Fibroblast of villous mesenchyme (primary cell): ENCODE data around the gene CR2. TPM values are rescaled to one million over a fixed set of nuclear protein-coding genes. Genes with fewer than 3 reads are reported as not detected.

Source experiments
- DNase-seq: peaks from one replicate; pipeline ENCODE4 v3.0.0-alpha.2; 2010; ENCODE audit warnings: low read depth
- H3K4me3 ChIP-seq: 2 replicates; pipeline ENCODE4 v1.5.1; 2011; ENCODE audit warnings: low read depth, mild to moderate bottlenecking, low read length
- total RNA-seq: library from RNA; depleted of rRNA; stranded (reverse); fragments of >200 nt; gene quantifications from 2 replicates; pipeline ENCODE4 v1.2.3, GENCODE V29; 2012
- TF ChIP-seq, protein P1 (sequence below): IDR thresholded peaks from 2 replicates; pipeline ENCODE4 v1.5.1; 2012; ENCODE audit warnings: low read depth, mild to moderate bottlenecking, low read length; ENCODE audit not compliant: insufficient read depth

Gene CR2
- not detected in 2 replicates for total RNA-seq

GRCh38 chr1:207454046-207454964, at the start of gene CR2:
CR2 (plus strand) TSS chr1:207454328; CDS start chr1:207454419, 91 bp downstream.
- no peak for DNase-seq
- TF ChIP-seq, protein P1, sequence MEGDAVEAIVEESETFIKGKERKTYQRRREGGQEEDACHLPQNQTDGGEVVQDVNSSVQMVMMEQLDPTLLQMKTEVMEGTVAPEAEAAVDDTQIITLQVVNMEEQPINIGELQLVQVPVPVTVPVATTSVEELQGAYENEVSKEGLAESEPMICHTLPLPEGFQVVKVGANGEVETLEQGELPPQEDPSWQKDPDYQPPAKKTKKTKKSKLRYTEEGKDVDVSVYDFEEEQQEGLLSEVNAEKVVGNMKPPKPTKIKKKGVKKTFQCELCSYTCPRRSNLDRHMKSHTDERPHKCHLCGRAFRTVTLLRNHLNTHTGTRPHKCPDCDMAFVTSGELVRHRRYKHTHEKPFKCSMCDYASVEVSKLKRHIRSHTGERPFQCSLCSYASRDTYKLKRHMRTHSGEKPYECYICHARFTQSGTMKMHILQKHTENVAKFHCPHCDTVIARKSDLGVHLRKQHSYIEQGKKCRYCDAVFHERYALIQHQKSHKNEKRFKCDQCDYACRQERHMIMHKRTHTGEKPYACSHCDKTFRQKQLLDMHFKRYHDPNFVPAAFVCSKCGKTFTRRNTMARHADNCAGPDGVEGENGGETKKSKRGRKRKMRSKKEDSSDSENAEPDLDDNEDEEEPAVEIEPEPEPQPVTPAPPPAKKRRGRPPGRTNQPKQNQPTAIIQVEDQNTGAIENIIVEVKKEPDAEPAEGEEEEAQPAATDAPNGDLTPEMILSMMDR, result no peak
- H3K4me3 ChIP-seq, result peak within 1 kb of the TSS; percentile 17

- H3K4me3 ChIP-seq, result no peak overlapping the region
- TF ChIP-seq, protein P1, result peak; percentile 83
- DNase-seq, result peak; percentile 81
These were observed 49.1 kb upstream of the CR2 start for GRCh38 chr1:207404849-207405525.

GRCh38 chr1:207405814-207406213, 48.3 kb upstream of the CR2 start:
- TF ChIP-seq, protein P1, result no peak
- no peak for DNase-seq
- no peak overlapping the region for H3K4me3 ChIP-seq

GRCh38 chr1:207407655-207408260, 46.4 kb upstream of the CR2 start:
- DNase-seq, result peak; percentile 71
- no peak overlapping the region for H3K4me3 ChIP-seq
- TF ChIP-seq, protein P1, result no peak

- DNase-seq, result no peak
- TF ChIP-seq, protein P1, result no peak
These were observed 41.3 kb upstream of the CR2 start for GRCh38 chr1:207412845-207413244.

DNA sequence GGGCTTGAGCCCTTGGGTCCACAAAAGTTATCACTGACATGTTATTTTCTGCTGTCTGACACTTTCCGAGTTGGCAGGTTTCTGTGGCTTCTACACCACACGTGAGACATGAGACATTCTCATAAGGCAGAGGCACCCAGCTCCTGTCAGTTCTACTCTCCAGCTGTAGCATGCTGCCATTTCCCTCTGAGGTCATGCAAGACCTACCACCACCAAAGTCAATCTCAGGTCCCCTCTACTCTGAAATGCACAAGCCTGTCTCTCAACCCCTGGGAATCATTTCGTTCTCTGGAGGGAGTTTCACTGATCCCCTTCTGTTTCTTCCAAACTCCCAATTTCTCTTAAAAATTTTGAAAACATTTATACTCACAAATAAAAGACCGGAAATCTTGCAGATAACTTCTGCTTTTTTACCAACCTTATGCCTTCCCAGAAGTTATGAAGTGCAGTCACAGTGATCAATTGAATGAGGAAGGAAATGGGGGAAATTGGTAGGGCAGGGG, 39.5 kb upstream of the CR2 start:
- H3K4me3 ChIP-seq, result no peak overlapping the region
- TF ChIP-seq, protein P1, result no peak
- no peak for DNase-seq

More at GRCh38 chr1:207412845-207413244, 41.3 kb upstream of the CR2 start:
- no peak overlapping the region for H3K4me3 ChIP-seq
